HG03095 (cell line): ENCODE results near the gene RCC2.
"Not testable (repeated sequence)": the region's sequence is repeated elsewhere in the genome, so short reads cannot be mapped to it uniquely, and the experiment has no call there.

Experiments used
- ATAC-seq: cut with Tn5 transposase; IDR thresholded peaks from one replicate; pipeline ENCODE4 v1.9.1; 2021; ENCODE audit warnings: moderate library complexity; ENCODE audit not compliant: unreplicated experiment

RCC2 gene

GRCh38 chr1:17439250-17440073 lies at the start of gene RCC2:
Gene RCC2, minus strand, starts transcription at chr1:17439677. Its CDS starts 1,163 bp downstream, at chr1:17438514.
- ATAC-seq, result no peak

DNA sequence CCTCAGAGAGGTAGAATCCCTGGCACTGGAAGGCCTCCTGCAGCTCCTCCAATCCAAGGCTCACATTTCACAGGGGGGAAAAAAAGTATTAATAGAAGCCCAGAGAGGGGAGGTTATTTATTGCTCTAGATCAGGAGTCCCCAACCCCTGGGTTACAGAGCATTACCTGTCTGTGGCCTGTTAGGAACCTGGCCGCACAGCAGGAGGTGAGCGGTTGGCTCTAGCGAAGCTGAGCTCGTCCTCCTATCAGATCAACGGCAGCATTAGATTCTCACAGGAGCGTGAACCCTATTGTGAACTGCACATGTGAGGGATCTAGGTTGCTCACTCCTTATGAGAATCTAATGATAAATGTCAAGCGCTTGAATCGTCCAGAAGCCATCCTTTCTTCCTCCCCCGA lies 46.8 kb upstream of the RCC2 start:
- ATAC-seq, result no peak

DNA sequence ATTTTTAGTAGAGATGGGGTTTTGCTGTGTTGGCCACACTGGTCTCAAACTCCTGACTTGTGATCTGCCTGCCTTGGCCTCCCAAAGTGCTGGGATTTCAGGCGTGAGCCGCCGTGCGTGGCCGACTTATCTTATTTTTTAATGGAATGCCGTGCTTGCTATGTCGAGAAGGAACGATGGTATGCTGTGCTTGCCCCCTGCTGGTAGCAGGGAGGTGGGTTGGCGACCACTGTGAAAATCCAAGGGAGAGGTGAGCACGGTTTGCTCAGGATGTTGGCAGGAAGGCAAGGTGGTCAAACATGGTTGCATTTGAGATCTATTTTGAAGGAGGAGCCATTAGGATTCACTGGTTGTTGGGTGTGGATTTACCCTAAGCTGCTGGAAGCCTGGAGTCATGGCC lies 45.8 kb upstream of the RCC2 start:
- no peak for ATAC-seq

DNA sequence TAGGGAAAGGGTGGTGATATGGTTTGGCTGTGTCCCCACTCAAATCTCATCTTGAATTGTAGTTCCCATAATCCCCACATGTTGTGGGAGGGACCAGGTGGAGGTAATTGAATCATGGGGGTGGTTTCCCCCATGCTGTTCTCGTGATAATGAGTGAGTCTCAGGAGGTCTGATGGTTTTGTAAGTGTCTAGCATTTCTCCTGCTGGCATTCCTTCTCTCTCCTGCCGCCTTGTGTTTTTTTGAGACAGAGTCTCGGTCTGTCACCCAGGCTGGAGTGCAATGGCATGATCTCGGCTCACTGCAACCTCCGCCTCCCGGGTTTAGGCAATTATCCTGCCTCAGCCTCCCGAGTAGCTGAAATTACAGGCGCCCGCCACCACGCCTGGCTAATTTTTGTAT lies 42.5 kb upstream of the RCC2 start:
- ATAC-seq, result not testable (repeated sequence)

DNA sequence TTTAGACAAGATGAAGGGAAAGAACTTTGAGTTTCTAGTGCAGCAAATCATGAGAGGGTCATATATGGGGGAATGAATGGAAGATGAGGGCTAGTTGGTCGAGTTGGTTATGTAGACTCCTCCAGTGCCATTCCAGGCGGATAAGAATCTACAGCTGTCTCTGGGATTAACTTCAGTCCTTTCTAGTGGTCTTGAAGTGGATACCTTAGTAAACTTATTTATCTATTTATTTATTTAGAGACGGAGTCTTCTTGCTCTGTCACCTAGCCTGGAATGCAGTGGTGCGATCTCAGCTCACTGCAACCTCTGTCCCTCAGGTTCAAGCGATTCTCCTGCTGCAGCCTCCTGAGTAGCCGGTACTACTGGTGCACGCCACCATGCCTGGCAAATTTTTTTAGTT lies 41.4 kb upstream of the RCC2 start:
- no peak for ATAC-seq

GRCh38 chr1:17475752-17476151 lies 36.3 kb upstream of the RCC2 start:
- no peak for ATAC-seq

DNA sequence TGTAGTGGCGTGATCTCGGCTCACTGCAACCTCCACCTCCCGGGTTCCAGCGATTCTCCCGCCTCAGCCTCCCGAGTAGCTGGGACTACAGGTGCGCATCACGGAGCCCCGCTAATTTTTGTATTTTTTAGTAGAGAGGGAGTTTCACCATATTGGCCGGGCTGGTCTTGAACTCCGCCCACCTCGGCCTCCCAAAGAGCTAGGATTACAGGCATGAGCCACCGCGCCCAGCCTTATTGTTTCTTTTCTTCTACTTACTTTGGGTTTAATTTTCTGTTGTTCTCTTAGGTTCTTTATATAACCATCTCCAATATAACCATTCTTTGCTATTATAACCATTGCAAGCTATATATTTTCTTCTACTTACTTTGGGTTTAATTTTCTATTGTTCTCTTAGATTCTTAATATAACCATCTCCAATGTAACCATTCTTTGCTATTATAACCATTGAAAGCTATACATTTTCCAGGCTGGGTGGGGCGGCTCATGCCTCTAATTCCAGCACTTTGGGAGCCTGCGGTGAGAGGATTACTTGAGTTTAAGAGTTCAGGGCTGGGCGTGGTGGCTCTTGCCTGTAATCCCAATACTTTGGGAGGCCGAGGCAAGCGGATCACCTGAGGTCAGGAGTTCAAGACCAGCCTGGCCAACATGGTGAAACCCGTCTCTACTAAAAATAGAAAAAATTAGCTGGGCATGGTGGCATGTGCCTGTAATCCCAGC lies 35.5 kb upstream of the RCC2 start:
- ATAC-seq, result not testable (repeated sequence)

GRCh38 chr1:17472814-17473213 lies 33.3 kb upstream of the RCC2 start:
- ATAC-seq, result no peak

DNA sequence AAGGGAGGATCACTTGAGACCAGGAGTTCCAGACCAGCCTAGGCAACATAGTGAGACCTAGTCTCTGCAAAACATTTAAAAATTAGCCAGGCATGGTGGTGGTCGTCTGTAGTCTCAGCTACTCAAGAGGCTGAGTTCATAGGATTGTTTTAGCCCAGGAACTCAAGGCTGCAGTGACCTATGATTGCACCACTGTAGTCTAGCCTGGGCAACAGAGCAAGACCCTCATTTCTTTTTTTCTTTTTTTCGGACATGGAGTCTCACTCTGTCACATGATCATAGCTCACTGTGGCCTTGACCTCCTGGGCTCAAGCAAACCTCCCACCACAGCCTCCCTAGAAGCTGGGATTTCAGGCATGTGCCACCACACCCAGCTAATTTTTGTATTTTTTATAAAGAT lies 31.9 kb upstream of the RCC2 start:
- ATAC-seq, result no peak

DNA sequence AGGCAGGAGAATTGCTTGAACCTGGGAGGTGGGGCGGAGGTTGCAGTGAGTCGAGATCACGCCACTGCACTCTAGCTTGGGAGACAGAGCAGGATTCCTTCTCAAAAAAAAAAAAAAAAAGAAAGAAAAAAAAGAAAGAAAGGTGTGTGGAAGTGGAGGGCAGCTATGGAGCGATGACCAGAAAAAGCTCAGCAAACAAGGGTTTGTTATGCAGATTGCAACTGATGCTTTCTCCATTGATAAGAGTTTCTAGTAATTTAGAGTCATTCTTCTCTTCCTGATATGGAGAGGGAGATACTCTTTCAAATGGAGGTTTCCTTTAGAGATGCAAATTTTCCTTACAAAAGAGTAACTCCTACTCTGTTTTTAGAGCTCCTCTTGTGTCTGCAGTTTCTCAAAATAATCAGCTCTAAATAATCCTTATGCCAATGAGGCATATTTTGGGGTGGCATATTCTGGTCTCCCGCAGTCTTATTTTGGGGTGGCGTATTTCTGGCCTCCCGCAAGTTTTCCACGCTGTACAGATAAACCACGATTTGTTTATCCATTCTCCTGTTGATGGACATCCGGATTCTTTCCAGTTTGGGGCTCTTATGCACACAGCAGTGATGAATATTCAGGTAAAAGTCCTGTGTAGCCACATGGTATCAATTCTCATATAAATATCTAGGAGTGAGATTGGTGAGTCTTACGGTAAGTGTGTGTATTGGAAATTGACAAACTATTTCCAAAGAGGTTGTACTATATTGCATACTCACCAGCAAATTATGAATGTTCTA lies 30.7 kb upstream of the RCC2 start:
- no peak for ATAC-seq

DNA sequence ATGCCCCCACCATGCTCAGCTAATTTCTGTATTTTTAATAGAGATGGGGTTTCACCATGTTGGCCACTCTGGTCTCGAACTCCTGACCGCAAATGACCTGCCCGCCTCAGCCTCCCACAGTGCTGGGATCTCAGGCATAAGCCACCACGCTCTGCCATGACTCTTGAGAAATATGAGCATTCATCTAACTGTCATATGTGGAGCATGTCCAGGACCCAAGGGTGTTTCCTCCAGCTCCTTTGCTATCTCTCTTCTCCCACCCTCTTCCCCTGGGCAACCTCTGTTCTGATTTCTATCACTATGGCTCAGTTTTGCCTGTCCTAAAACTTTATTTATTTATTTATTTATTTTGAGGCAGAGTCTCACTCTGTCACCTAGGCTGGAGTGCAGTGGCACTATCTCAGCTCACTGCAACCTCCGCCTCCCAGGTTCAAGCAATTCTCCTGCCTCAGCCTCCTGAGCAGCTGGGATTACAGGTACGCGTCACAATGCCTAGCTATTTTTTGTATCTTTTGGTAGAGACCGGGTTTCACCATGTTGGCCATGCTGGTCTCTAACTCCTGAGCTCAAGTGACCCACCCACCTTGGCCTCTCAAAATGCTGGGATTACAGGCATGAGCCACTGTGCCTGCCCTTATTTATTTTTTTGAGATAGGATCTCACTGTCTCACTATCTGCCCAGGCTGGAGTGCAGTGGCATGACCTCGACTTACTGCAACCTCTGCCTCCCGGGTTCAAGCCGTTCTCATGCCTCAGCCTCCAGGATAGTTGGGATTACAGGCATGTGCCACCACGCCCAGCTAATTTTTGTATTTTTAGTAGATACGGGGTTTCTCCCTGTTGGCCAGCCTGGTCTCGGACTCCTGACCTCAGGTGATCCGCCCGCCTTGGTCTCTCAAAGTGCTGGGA lies 29.1 kb upstream of the RCC2 start:
- ATAC-seq, result not testable (repeated sequence)

DNA sequence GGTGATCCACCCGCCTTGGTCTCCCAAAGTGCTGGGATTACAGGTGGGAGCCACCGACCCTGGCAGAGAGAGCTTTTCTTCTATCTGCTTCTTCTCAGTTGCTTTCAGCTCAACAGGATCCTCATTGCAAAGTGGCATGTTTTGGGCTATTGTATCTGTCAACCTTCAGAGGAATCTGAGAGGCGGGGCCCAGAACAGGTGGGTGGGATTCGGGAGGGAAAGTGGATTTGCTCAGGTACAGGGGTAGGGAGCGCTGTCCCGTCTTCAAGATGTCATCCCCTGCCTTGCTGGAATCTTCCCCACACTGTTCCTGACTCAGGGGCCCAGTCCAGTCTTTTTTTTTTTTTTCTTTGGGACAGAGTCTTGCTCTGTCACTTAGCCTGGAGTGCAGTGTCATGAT lies 26.9 kb upstream of the RCC2 start:
- no peak for ATAC-seq

- ATAC-seq, result no peak
Measured at GRCh38 chr1:17465228-17465627, 25.8 kb upstream of the RCC2 start.

GRCh38 chr1:17463991-17464390 lies 24.5 kb upstream of the RCC2 start:
- ATAC-seq, result no peak

- ATAC-seq, result no peak
Measured at GRCh38 chr1:17462669-17463068, 23.2 kb upstream of the RCC2 start.

- no peak for ATAC-seq
Measured at GRCh38 chr1:17460219-17460618, 20.7 kb upstream of the RCC2 start.

DNA sequence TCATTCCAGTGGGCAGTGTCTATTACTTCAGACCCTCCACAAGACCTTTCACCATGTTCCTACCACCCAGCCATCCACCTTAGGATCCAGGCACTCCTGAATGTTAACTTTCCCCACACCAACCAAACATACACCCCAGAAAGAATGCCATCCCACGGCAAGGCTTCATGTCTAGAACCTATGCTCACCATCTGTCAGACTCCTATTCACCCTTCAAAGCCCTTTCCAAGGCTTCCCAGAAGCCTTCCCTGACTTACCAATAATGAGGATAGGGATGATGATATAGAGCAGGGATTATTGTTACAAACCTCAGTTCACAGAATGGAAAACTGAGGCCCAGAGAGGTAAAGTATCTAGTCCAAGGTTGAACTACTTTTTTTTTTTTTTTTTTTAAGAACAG lies 19.3 kb upstream of the RCC2 start:
- ATAC-seq, result no peak

DNA sequence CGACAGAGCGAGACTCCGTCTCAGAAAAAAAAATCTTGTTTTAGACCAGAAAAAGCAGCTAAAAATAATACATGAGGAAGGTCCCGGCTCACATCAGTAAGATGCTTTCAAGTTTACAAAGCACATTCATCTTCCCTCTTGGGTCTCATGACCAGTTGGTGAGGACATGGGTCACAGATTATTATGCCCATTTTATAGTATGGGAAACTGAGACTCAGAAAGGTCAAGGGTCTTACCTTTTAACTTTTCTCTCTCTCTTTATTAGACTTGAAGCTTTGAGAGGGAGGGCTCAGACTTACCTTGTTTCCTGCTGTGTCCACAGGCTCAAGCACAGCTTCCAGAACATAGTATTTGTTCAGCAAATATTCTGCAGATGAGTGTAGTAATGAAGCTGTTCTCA lies 13.2 kb upstream of the RCC2 start:
- no peak for ATAC-seq

GRCh38 chr1:17452203-17452602 lies 12.7 kb upstream of the RCC2 start:
- ATAC-seq, result not testable (repeated sequence)

DNA sequence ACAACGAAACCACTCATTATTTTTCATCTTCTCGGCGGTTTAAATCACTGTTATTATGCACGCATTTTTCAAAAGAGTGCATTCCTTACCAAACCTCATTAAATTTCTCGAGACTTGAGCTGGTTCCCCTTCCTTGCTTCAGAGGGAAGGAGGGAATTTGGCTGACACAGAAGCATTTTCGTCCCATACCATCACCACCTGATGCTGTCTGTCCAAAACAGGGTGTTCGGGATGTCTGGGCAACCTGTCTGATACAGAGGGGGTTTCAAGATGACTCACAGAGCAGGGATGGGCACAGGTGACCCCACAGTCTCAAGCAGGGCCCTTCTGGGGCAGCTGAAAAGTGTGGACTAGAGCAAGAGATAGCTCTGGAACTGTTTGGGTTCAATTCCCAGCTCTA lies 12.3 kb upstream of the RCC2 start:
- no peak for ATAC-seq
